ENCODE data around the gene TMEM245.

The TMEM245 gene

GRCh38 chr9:109012876-109013678 is 106.7 kb downstream of the TMEM245 start, which contains the start of gene CTNNAL1:
TSS of gene CTNNAL1 (minus strand) at chr9:109013499. CDS start at chr9:109013442, 57 bp downstream.
- peak within 1 kb of the TSS; percentile 90 for H3K4me3 ChIP-seq
- H4K20me1 ChIP-seq, result no peaks in the 10 kb centered on the region
- no peak for TF ChIP-seq Cebpa-rat (IDR thresholded peaks at IDR 0.05)
- H3K27me3 ChIP-seq, result no peaks in the 10 kb centered on the region
- peak within 1 kb of the TSS; percentile 91 for H3K27ac ChIP-seq
- peak within 1 kb of the TSS; percentile 93 for H3K9ac ChIP-seq
- no peaks in the 10 kb centered on the region for H3K9me3 ChIP-seq
- peak within 1 kb of the TSS; percentile 94 for H3K4me2 ChIP-seq
- peaks cover 75% of the 10 kb centered on the region for H3K4me1 ChIP-seq
- H3K36me3 ChIP-seq, result no peaks in the 10 kb centered on the region; the same call in 1 of the 2 replicates

GRCh38 chr9:109012009-109012875 is 107.5 kb downstream of the TMEM245 start:
- H3K4me3 ChIP-seq, result peak overlapping the region; percentile 90
- peaks cover 66% of the 10 kb centered on the region for H3K4me1 ChIP-seq
- no peaks in the 10 kb centered on the region for H3K9me3 ChIP-seq
- H3K27ac ChIP-seq, result peak overlapping the region; percentile 91
- no peaks in the 10 kb centered on the region for H4K20me1 ChIP-seq
- TF ChIP-seq Cebpa-rat (IDR thresholded peaks at IDR 0.05), result no peak
- H3K9ac ChIP-seq, result peak overlapping the region; percentile 93
- no peaks in the 10 kb centered on the region for H3K27me3 ChIP-seq
- peak overlapping the region; percentile 94 for H3K4me2 ChIP-seq
- H3K36me3 ChIP-seq, result no peaks in the 10 kb centered on the region; the same call in 1 of the 2 replicates

- peaks cover 7% of the 10 kb centered on the region; the same call in 1 of the 2 replicates for H3K36me3 ChIP-seq
- no peak overlapping the region for H3K4me3 ChIP-seq
- H3K4me2 ChIP-seq, result peak overlapping the region; percentile 94
Measured at GRCh38 chr9:109011231-109011671, 108.5 kb downstream of the TMEM245 start.

GRCh38 chr9:109010746-109011145 is 109.0 kb downstream of the TMEM245 start:
- no peak overlapping the region for H3K27ac ChIP-seq
- H3K4me3 ChIP-seq, result no peak overlapping the region
- H3K36me3 ChIP-seq, result peaks cover 7% of the 10 kb centered on the region; the same call in 1 of the 2 replicates
- no peak for TF ChIP-seq Cebpa-rat (IDR thresholded peaks at IDR 0.05)
- peak overlapping the region; percentile 94 for H3K4me2 ChIP-seq
- H3K9ac ChIP-seq, result no peak overlapping the region
- H3K4me1 ChIP-seq, result peaks cover 51% of the 10 kb centered on the region
- peaks cover 8% of the 10 kb centered on the region for H3K9me3 ChIP-seq
- no peaks in the 10 kb centered on the region for H4K20me1 ChIP-seq
- no peaks in the 10 kb centered on the region for H3K27me3 ChIP-seq

More at GRCh38 chr9:109011231-109011671, 108.5 kb downstream of the TMEM245 start:
- no peak for TF ChIP-seq Cebpa-rat (IDR thresholded peaks at IDR 0.05)
- H3K9me3 ChIP-seq, result peaks cover 7% of the 10 kb centered on the region; the same call in 1 of the 2 replicates
- H3K4me1 ChIP-seq, result peaks cover 56% of the 10 kb centered on the region
- no peaks in the 10 kb centered on the region for H4K20me1 ChIP-seq
- no peak overlapping the region for H3K27ac ChIP-seq
- H3K9ac ChIP-seq, result peak overlapping the region; percentile 25; the same call in 1 of the 2 replicates
- H3K27me3 ChIP-seq, result no peaks in the 10 kb centered on the region

GRCh38 chr9:109005678-109006077 is 114.1 kb downstream of the TMEM245 start:
- no peak overlapping the region for H3K4me3 ChIP-seq
- H3K9ac ChIP-seq, result no peak overlapping the region
- H3K4me2 ChIP-seq, result no peak overlapping the region
- H3K4me1 ChIP-seq, result peaks cover 8% of the 10 kb centered on the region
- no peaks in the 10 kb centered on the region for H3K27me3 ChIP-seq
- TF ChIP-seq Cebpa-rat (IDR thresholded peaks at IDR 0.05), result no peak
- H3K27ac ChIP-seq, result no peak overlapping the region
- H4K20me1 ChIP-seq, result no peaks in the 10 kb centered on the region
- H3K9me3 ChIP-seq, result peaks cover 51% of the 10 kb centered on the region
- H3K36me3 ChIP-seq, result peaks cover 44% of the 10 kb centered on the region

- Histone ChIP-seq H3K4me2 (no peak overlapping the region), H3K4me1 (no peaks in the 10 kb centered on the region), H3K9me3 (peaks cover 51% of the 10 kb centered on the region), H3K36me3 (peaks cover 56% of the 10 kb centered on the region), H3K9ac (no peak overlapping the region), H3K27me3 (no peaks in the 10 kb centered on the region), H4K20me1 (no peaks in the 10 kb centered on the region), H3K4me3 (no peak overlapping the region), H3K27ac (no peak overlapping the region)
- TF ChIP-seq Cebpa-rat (IDR thresholded peaks at IDR 0.05), result no peak
Measured at GRCh38 chr9:109003116-109003515, 116.6 kb downstream of the TMEM245 start.

GRCh38 chr9:109002141-109002540 is 117.6 kb downstream of the TMEM245 start:
- Histone ChIP-seq H3K4me1 (no peaks in the 10 kb centered on the region), H3K36me3 (peaks cover 64% of the 10 kb centered on the region), H3K27ac (no peak overlapping the region), H3K9me3 (peaks cover 51% of the 10 kb centered on the region), H4K20me1 (no peaks in the 10 kb centered on the region), H3K27me3 (no peaks in the 10 kb centered on the region), H3K4me2 (no peak overlapping the region), H3K4me3 (no peak overlapping the region), H3K9ac (no peak overlapping the region)
- TF ChIP-seq Cebpa-rat (IDR thresholded peaks at IDR 0.05), result no peak

- Histone ChIP-seq H3K27ac (no peak overlapping the region), H3K4me1 (no peaks in the 10 kb centered on the region), H4K20me1 (no peaks in the 10 kb centered on the region), H3K4me2 (no peak overlapping the region), H3K36me3 (peaks cover 61% of the 10 kb centered on the region), H3K4me3 (no peak overlapping the region), H3K9ac (no peak overlapping the region), H3K27me3 (no peaks in the 10 kb centered on the region), H3K9me3 (peaks cover 44% of the 10 kb centered on the region)
- TF ChIP-seq Cebpa-rat (IDR thresholded peaks at IDR 0.05), result no peak
Measured at GRCh38 chr9:109001275-109001676, 118.5 kb downstream of the TMEM245 start.

GRCh38 chr9:108997112-108997511 is 122.6 kb downstream of the TMEM245 start:
- no peaks in the 10 kb centered on the region for H3K27me3 ChIP-seq
- H3K27ac ChIP-seq, result no peak overlapping the region
- no peak overlapping the region for H3K4me2 ChIP-seq
- no peak overlapping the region for H3K4me3 ChIP-seq
- peaks cover 12% of the 10 kb centered on the region for H3K9me3 ChIP-seq
- H3K4me1 ChIP-seq, result peaks cover 28% of the 10 kb centered on the region
- no peak for TF ChIP-seq Cebpa-rat (IDR thresholded peaks at IDR 0.05)
- peaks cover 49% of the 10 kb centered on the region for H3K36me3 ChIP-seq
- no peaks in the 10 kb centered on the region for H4K20me1 ChIP-seq
- no peak overlapping the region for H3K9ac ChIP-seq
